ENCODE measurements around the gene WDR4.
"Not testable (repeated sequence)": the region's sequence is repeated elsewhere in the genome, so short reads cannot be mapped to it uniquely, and the experiment has no call there.

The WDR4 gene

GRCh38 chr21:42809577-42810475 is 69.5 kb downstream of the WDR4 start:
- DNase-seq: no peak

- DNase-seq: no peak
These were observed 70.2 kb downstream of the WDR4 start for GRCh38 chr21:42809171-42809570.

GRCh38 chr21:42807938-42808613 is 71.3 kb downstream of the WDR4 start:
- DNase-seq: no peak

GRCh38 chr21:42807293-42807895 is 71.9 kb downstream of the WDR4 start:
- DNase-seq: not testable (repeated sequence)

GRCh38 chr21:42806509-42807140 is 72.7 kb downstream of the WDR4 start:
- no peak for DNase-seq

- not testable (repeated sequence) for DNase-seq
These were observed 77.7 kb downstream of the WDR4 start for GRCh38 chr21:42801616-42802015.

- no peak for DNase-seq
These were observed 79.4 kb downstream of the WDR4 start for GRCh38 chr21:42799948-42800347.

GRCh38 chr21:42799516-42799915 is 79.8 kb downstream of the WDR4 start:
- DNase-seq: no peak

All from NCI-H1930 (cell line).